B cell (primary cell): ENCODE measurements around the gene KTN1. TPM values are rescaled to one million over a fixed set of nuclear protein-coding genes. Genes with fewer than 3 reads are reported as not detected.

Experiments
- ATAC-seq: fragments of 200-7000 bp; cut with Tn5 transposase; one replicate; pipeline ENCODE4 v1.10.0; 2021; ENCODE audit warnings: low read depth, mild to moderate bottlenecking, moderate number of reproducible peaks, moderate library complexity
- CTCF ChIA-PET: fragments of 350-600 bp; sonication (Branson Sonifier 250); formaldehyde crosslinking; loops from one replicate; lab custom pipeline; 2021; ENCODE audit warnings: antibody characterized with exemption, inconsistent platforms; lab: Charles Lee
- POLR2A ChIA-PET: fragments of 350-600 bp; sonication (Branson Sonifier 250); formaldehyde crosslinking; loops from one replicate; lab custom pipeline; 2021; ENCODE audit warnings: antibody characterized with exemption; lab: Charles Lee
- DNase-seq: peaks from one replicate; pipeline ENCODE4 v3.0.0; 2013
- H2AFZ ChIP-seq: 2 replicates; pipeline ENCODE4 v1.6.1; 2012; ENCODE audit warnings: mild to moderate bottlenecking, low read depth, low read length; ENCODE audit not compliant: insufficient read depth, poor library complexity, severe bottlenecking
- H3K27ac ChIP-seq, 2 donors: 1 replicate in 1 of 2; 2 replicates in 1 of 2; pipeline ENCODE4 v1.5.1; 2012 to 2013; ENCODE audit warnings: low read length in 2 of 2, mild to moderate bottlenecking in 2 of 2, moderate library complexity in 1 of 2
- H3K27me3 ChIP-seq, 4 experiments: fragments of 200-600 bp in 1 of 4; sonication (generic) in 1 of 4; replicated peaks in 1 of 4; 1 replicate in 2 of 4; 2 replicates in 2 of 4; pipeline versions ENCODE4 v1.6.1 to v1.7.0; 2013 to 2016; ENCODE audit warnings: low read length in 3 of 4, mild to moderate bottlenecking in 2 of 4, mixed read lengths in 1 of 4, moderate library complexity in 1 of 4; ENCODE audit not compliant: insufficient read depth in 4 of 4, control insufficient read depth in 3 of 4; ENCODE audit errors: control extremely low read depth in 1 of 4
- H3K36me3 ChIP-seq, 2 experiments: replicated peaks in 1 of 2; 1 replicate in 1 of 2; 2 replicates in 1 of 2; pipeline versions ENCODE4 v1.6.1 to v1.7.1; 2013; ENCODE audit warnings: low read length in 1 of 2; ENCODE audit not compliant: insufficient read depth in 2 of 2, control insufficient read depth in 1 of 2; ENCODE audit errors: control extremely low read depth in 1 of 2, extremely low read depth in 1 of 2
- H3K4me1 ChIP-seq, 2 donors: fragments of 200-600 bp in 1 of 2; sonication (generic) in 1 of 2; 1 replicate in 1 of 2; 2 replicates in 1 of 2; pipeline versions ENCODE4 v1.5.1 to v1.6.1; 2013 to 2017; ENCODE audit warnings: low read length in 2 of 2; ENCODE audit not compliant: control insufficient read depth in 2 of 2, insufficient read depth in 2 of 2
- H3K4me2 ChIP-seq: replicated peaks from 2 replicates; pipeline ENCODE3; 2012; ENCODE audit warnings: mild to moderate bottlenecking, low read depth, low read length; ENCODE audit not compliant: poor library complexity, severe bottlenecking
- H3K4me3 ChIP-seq, 5 experiments: fragments of 200-600 bp in 1 of 5; sonication (generic) in 1 of 5; 1 replicate in 3 of 5; 2 replicates in 2 of 5; pipeline versions ENCODE4 v1.5.1 to v1.7.0; 2011 to 2016; ENCODE audit warnings: low read length in 4 of 5, mild to moderate bottlenecking in 4 of 5, low read depth in 2 of 5, control low read depth in 1 of 5, moderate library complexity in 1 of 5; ENCODE audit not compliant: insufficient read depth in 1 of 5; ENCODE audit errors: control extremely low read depth in 1 of 5, extremely low read depth in 1 of 5
- H3K79me2 ChIP-seq: fragments of 200-600 bp; sonication (generic); one replicate; pipeline ENCODE4 v1.6.0; 2016; ENCODE audit warnings: low read length; ENCODE audit not compliant: control insufficient read depth, insufficient read depth
- H3K9ac ChIP-seq: fragments of 200-600 bp; sonication (generic); 2 replicates; pipeline ENCODE4 v1.6.1; 2017; ENCODE audit warnings: mild to moderate bottlenecking, low read length, moderate library complexity
- H3K9me3 ChIP-seq, 3 donors: one replicate each; pipeline versions ENCODE4 v1.6.1 to v1.7.1; 2013; ENCODE audit warnings: low read length in 2 of 3; ENCODE audit not compliant: control insufficient read depth in 2 of 3, insufficient read depth in 1 of 3; ENCODE audit errors: control extremely low read depth in 1 of 3
- H4K20me1 ChIP-seq: 2 replicates; pipeline ENCODE4 v1.6.0; 2012; ENCODE audit warnings: mild to moderate bottlenecking, low read length; ENCODE audit not compliant: insufficient read depth, control insufficient read depth, poor library complexity, severe bottlenecking
- H3K27ac Mint-ChIP-seq: one replicate; pipeline ENCODE4 v1.8.0; 2021; ENCODE audit warnings: mixed read lengths
- H3K27me3 Mint-ChIP-seq: one replicate; pipeline ENCODE4 v1.8.0; 2021; ENCODE audit warnings: mixed read lengths
- H3K4me1 Mint-ChIP-seq: one replicate; pipeline ENCODE4 v1.8.0; 2021; ENCODE audit warnings: mixed read lengths
- H3K4me3 Mint-ChIP-seq: one replicate; pipeline ENCODE4 v1.8.0; 2021; ENCODE audit warnings: mixed read lengths
- H3K9me3 Mint-ChIP-seq: one replicate; pipeline ENCODE4 v1.8.0; 2022; ENCODE audit warnings: mixed read lengths; ENCODE audit not compliant: insufficient read depth
- CTCF ChIP-seq: fragments of 200-600 bp; IDR thresholded peaks from one replicate; pipeline ENCODE4 v1.8.0; 2022; ENCODE audit warnings: antibody characterized with exemption, mild to moderate bottlenecking
- EZH2 ChIP-seq: IDR thresholded peaks from 2 replicates; pipeline ENCODE4 v1.6.1; 2012; ENCODE audit warnings: borderline replicate concordance, low read depth, mild to moderate bottlenecking, moderate library complexity, low read length; ENCODE audit not compliant: insufficient read depth, poor library complexity, severe bottlenecking
- whole genome bisulfite sequencing: methylation state at CpG from one replicate; pipeline ENCODE4 v1.1.5; 2013; ENCODE audit warnings: missing lambda C conversion rate; ENCODE audit not compliant: insufficient coverage; 5-methylcytosine and 5-hydroxymethylcytosine counted together
- intact Hi-C: fragments of 100-400 bp; cut with micrococcal nuclease; formaldehyde crosslinking; loops from one replicate; pipeline ENCODE4 v1.10.0; 2022
- polyA plus RNA-seq: library from polyadenylated mRNA; depleted of rRNA; stranded (reverse); fragments of >200 nt; gene quantifications from 2 replicates; pipeline ENCODE4 v1.2.3, GENCODE V29; 2012
- total RNA-seq, 2 donors: library from RNA; stranded (reverse); fragments of 120-200 nt in 1 of 2; gene quantifications; 1 replicate in 1 of 2; 2 replicates in 1 of 2; pipeline versions ENCODE4 v1.2.3 to v1.2.4, GENCODE V29; 2013 to 2022

The KTN1 gene
- total and polyA plus RNA-seq, 2 donors (not counting 1 experiment from before 2014, with no cell fraction given), result 25.8 to 123 TPM

GRCh38 chr14:55572578-55572977 is 7.4 kb upstream of the KTN1 start:
- Histone ChIP-seq H3K36me3 (no peaks in the 10 kb centered on the region), H3K4me1 (peaks cover 11 to 17% of the 10 kb centered on the region in 2 donors), H4K20me1 (no peaks in the 10 kb centered on the region), H2AFZ (no peak overlapping the region), H3K9ac (no peak overlapping the region), H3K9me3 (no peaks in the 10 kb centered on the region), H3K4me3 (no peak overlapping the region), H3K27ac (no peak overlapping the region), H3K4me2 (no peak overlapping the region), H3K79me2 (peaks cover 14% of the 10 kb centered on the region), H3K27me3 (no peaks in the 10 kb centered on the region)
- Mint-ChIP-seq H3K4me3 (no peak overlapping the region), H3K4me1 (peaks cover 13% of the 10 kb centered on the region), H3K9me3 (no peaks in the 10 kb centered on the region), H3K27ac (no peak overlapping the region), H3K27me3 (no peaks in the 10 kb centered on the region)
- TF ChIP-seq EZH2 (no peak), CTCF (no peak)
- no peak for DNase-seq
- no peak for ATAC-seq
- intact Hi-C loops, result no loop called here
- ChIA-PET CTCF (interaction anchor here (0.9 kb wide), 1 partner anchor 126 kb away, joined by 3 read pairs; no protein-coding TSS in a partner anchor), POLR2A (no interaction called here)
- WGBS, result 100% methylated on average over 1 of the region's 4 CpGs

- peaks cover 34% of the 10 kb centered on the region for H3K79me2 ChIP-seq
- DNase-seq (no peak), ATAC-seq (no peak)
- no peaks in the 10 kb centered on the region for H3K27me3 ChIP-seq
- Mint-ChIP-seq H3K9me3 (no peaks in the 10 kb centered on the region), H3K27me3 (no peaks in the 10 kb centered on the region), H3K4me1 (peaks cover 24% of the 10 kb centered on the region), H3K4me3 (no peak overlapping the region), H3K27ac (no peak overlapping the region)
- H2AFZ ChIP-seq, result no peak overlapping the region
- H4K20me1 ChIP-seq, result no peaks in the 10 kb centered on the region
- intact Hi-C loops, result loop anchor here (5.0 kb wide), 1 partner anchor 1817 kb away; the partner anchor contains the start of gene NAA30
- ChIA-PET POLR2A (no interaction called here), CTCF (no interaction called here)
- peaks cover 18 to 26% of the 10 kb centered on the region in 2 donors for H3K4me1 ChIP-seq
- TF ChIP-seq CTCF (no peak), EZH2 (no peak)
- no peak overlapping the region for H3K27ac ChIP-seq
- no peak overlapping the region for H3K4me3 ChIP-seq
- H3K9me3 ChIP-seq, result no peaks in the 10 kb centered on the region
- H3K9ac ChIP-seq, result no peak overlapping the region
- no peak overlapping the region for H3K4me2 ChIP-seq
- H3K36me3 ChIP-seq, result no peaks in the 10 kb centered on the region
- WGBS, result 100% methylated on average over 3 of the region's 7 CpGs
Observed at GRCh38 chr14:55574988-55575387, 5.0 kb upstream of the KTN1 start.
